Left forelimb (tissue), 1 donor: Measurements from ENCODE around the gene FCHO1.

Source experiments
- DNase-seq: peaks from one replicate; pipeline ENCODE4 v3.0.0-alpha.2; 2018; ENCODE audit warnings: low spot score

Gene FCHO1

DNA sequence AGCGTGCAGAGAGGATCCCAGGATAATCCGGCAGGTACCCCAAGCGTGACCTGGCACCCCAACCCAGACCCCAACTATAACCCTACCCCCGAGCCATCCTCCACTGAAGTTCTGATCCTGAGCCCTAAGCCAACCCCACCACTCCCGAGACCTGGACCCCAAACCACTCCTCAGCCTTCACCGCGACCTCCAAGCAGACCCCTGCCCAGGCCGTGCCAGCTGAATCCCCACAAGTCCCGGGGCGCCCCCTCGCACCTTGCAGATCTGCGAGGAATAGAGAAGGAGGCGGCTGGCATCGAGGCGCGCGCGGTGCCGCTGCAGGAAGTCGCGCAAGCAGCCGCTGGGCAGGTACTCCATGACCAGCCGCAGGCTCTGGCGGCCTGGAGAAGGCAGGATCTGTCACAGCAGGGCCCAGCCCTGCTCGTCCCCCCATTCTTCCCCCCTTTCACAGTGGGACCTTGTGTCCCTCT, 80.2 kb downstream of the FCHO1 start:
- DNase-seq = no peak

DNA sequence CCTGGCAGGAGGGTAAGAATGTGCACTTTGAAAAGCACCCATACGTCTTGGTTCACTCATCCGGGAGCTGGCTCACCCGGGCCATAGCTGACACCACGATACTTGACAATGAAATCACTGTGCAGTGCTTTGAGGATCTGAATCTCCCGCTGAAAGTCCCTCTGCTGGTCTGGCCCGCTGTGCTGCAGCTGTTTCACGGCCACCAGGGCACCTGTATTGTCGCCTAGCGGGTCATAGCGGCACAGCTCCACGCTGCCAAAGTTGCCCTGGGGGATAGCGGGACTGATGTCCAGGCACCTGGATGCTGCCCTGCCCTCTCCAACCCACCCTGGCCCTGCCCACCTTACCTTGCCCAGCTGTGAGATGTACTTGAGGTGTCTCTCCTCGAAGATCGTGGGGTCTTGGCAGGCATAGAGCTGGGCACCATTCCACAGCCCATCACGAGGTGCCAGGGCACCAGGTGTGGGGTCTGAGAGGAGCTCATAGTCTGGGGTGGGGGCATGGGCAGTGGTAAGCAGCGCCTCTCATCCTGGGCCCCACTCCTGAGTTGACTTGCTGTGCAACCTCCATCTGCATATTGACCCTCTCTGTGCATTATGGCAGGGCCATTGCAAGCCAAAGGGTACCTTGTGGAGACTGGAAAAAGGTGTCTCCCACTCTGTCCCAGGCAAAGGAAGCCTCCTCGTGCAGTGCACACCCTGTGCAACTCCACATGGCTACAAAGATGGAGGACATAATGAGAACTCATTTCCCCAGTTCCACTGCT, 81.3 kb downstream of the FCHO1 start:
- no peak for DNase-seq

GRCh38 chr19:17834350-17835181, 83.3 kb downstream of the FCHO1 start:
- no peak for DNase-seq

DNA sequence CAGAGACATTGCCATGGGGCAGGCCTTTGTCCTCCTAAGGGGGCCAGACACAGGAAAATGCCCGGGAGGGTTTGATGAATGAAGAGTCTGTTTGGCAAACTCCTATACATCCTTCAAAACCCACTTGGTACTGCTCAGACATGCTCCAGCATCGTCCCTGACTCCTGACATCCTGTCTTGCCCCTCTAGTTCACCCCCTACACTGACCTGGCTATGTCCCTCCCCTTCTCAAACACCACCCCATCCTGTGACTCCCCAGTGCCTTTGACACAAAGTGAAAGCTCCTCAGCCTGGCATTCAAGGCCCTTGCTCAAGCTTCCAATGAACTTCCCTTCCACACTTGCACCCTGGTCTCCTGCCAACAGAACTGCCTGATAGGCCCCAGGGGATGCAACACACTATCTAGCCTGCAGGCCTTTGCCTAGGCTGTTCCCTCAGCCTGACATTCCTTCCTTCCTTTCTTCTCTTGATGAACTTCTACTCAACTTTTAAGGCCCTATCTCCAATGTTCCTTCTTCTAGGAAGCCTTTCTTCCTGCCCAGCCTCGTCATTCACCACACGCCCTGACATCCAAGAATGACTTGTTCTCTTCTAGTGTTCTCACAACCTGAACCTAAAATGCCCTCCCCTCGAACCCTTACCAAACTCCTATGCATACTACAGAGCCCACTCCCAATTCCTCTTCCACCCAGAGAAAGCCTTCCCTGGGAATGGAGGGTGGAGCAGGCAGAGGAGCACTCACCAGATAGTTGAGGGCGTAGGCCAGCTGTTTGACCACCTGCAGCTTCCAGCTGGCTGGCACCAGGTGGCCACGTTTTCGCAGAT, 84.1 kb downstream of the FCHO1 start:
- no peak for DNase-seq

DNA sequence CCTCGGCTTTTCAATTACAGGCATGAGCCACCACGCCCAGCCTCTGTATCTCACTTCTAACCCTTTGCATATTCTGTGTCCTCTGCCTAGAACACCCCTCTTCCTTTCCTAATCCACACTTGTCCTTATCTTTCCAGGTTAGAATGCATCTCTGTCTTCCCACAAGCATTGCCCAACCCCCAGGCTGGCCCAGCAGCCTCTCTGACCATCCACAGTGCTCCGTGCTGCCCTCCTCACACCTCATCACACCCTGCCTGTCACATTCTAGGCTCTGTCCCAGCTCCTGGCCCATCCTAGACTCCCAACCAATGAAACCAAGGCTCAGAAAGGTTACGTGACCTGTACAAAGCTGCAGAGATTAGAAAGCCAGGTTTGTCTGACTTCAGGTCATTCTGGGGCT, 85.3 kb downstream of the FCHO1 start:
- no peak for DNase-seq

GRCh38 chr19:17837972-17838371, 86.7 kb downstream of the FCHO1 start:
- no peak for DNase-seq
